Measurements from ENCODE around the gene C2CD4D. TPM values are rescaled to one million over a fixed set of nuclear protein-coding genes. Genes with fewer than 3 reads are reported as not detected.

C2CD4D gene
- total RNA-seq, 1 experiment from 2014 or later = not detected

- no peak for DNase-seq (ENCODE audit: extremely low read depth, low read depth)
Observed at GRCh38 chr1:151816548-151817352, 22.9 kb downstream of the C2CD4D start.

- DNase-seq (ENCODE audit: extremely low read depth, low read depth) = no peak
Observed at GRCh38 chr1:151815716-151816327, 23.8 kb downstream of the C2CD4D start.

- no peak for DNase-seq (ENCODE audit: extremely low read depth, low read depth)
Observed at GRCh38 chr1:151814971-151815545, 24.6 kb downstream of the C2CD4D start.

- no peak for DNase-seq (ENCODE audit: extremely low read depth, low read depth)
Observed at GRCh38 chr1:151814426-151814825, 25.2 kb downstream of the C2CD4D start.

GRCh38 chr1:151813271-151813977 lies 26.2 kb downstream of the C2CD4D start:
- no peak for DNase-seq (ENCODE audit: extremely low read depth, low read depth)

GRCh38 chr1:151811181-151811580 lies 28.4 kb downstream of the C2CD4D start:
- no peak for DNase-seq (ENCODE audit: extremely low read depth, low read depth)

GRCh38 chr1:151809985-151810556 lies 29.5 kb downstream of the C2CD4D start:
- no peak for DNase-seq (ENCODE audit: extremely low read depth, low read depth)

- DNase-seq (ENCODE audit: extremely low read depth, low read depth) = peak; percentile 21
Observed at GRCh38 chr1:151809290-151809984, 30.2 kb downstream of the C2CD4D start.

GRCh38 chr1:151807766-151808165 lies 31.9 kb downstream of the C2CD4D start:
- no peak for DNase-seq (ENCODE audit: extremely low read depth, low read depth)

- DNase-seq (ENCODE audit: extremely low read depth, low read depth) = no peak
Observed at GRCh38 chr1:151807131-151807530, 32.5 kb downstream of the C2CD4D start.

GRCh38 chr1:151806170-151806569 lies 33.5 kb downstream of the C2CD4D start:
- no peak for DNase-seq (ENCODE audit: extremely low read depth, low read depth)

GRCh38 chr1:151805066-151805820 lies 34.4 kb downstream of the C2CD4D start, which contains the start of gene LINGO4:
Gene LINGO4, minus strand, starts transcription at chr1:151805419. Its CDS starts 2,715 bp downstream, at chr1:151802704.
- no peak for DNase-seq (ENCODE audit: extremely low read depth, low read depth)

- no peak for DNase-seq (ENCODE audit: extremely low read depth, low read depth)
Observed at GRCh38 chr1:151803915-151804314, 35.7 kb downstream of the C2CD4D start.

DNA sequence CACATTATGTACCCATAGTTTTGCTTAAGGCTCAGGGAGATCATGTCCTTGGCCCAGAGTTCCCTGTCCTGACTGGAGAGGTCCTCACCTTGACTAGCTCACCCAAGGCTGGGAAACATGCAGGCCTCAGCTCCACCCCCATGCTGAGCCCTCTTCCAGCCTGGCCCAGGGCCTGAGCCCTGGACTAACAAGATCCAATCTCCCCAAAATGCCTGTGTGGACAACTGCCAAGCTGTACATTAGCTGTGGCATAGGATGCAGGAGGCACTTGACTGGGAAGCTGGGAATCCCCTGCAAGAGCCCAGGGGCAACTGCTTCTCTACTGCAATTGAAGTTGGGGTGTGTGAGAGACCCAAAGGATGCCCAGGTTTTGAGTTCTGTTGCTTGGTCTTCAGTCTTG lies 36.5 kb downstream of the C2CD4D start:
- DNase-seq (ENCODE audit: extremely low read depth, low read depth) = no peak

DNA sequence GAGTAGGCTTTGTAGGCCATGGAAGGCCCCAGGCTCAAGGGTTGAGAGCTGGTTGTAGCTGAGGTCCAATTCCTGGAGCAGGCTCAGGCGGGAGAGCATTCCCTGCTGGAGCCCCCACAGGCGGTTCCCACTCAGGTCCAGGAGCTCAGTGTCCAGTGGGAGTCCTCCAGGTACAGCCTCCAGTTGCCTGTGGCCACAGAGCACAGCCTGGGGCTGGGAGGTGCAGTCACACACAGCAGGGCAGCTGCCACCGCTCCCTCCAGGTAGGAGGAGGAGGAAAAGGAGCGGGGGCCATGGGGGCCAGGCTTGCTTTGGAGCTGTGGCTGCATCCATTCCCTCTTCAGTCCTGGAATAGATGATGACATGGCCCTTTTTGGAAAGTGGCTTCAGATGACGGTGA lies 37.2 kb downstream of the C2CD4D start:
- DNase-seq (ENCODE audit: extremely low read depth, low read depth) = no peak

- DNase-seq (ENCODE audit: extremely low read depth, low read depth) = no peak
Observed at GRCh38 chr1:151801846-151802245, 37.8 kb downstream of the C2CD4D start.

DNA sequence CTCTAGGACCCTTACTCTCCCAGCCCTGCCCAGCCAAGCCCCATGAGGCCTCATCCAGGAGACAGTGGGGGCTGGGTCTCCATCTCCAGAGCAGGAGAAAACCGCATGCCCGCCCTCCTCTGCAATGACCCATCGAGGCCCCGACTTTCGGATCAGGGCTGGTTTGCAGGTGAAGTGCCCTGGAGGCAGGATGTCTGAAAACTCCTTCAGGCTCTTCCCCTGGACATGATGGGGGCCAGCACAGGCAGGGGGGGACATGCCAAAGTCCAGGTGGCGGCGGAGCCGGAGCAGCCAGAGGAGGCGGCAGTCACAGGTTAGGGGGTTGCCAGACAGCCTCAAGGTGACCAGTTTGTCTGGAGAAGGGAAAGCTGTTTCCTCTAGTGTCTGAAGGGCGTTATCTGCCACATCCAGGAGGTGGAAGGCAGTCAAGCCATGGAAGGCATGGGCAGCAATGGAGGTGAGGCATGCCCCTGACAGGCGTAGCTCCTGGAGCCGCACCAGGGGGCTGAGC lies 38.3 kb downstream of the C2CD4D start:
- no peak for DNase-seq (ENCODE audit: extremely low read depth, low read depth)

DNA sequence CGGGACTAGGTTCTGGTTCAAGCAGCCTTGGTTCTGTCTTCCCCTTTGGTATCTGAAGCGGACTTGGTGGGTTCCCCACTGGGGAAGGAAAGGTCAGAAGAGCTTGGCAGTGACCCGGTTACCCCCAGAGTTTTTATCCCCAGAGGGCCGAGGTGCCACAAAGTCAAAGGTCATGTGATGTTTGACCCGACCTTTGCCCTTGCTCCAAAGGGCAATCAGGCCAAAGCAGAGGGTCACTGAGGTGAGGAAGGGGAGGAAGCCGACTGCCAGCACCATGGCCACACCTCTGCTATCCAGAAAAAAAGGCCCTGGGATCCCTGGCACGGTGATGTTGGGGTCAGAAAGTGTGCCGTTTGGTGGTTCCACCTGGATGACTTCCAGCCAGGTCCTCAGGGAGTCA lies 38.8 kb downstream of the C2CD4D start:
- no peak for DNase-seq (ENCODE audit: extremely low read depth, low read depth)
